GM12872 (cell line): ENCODE data around the gene CHERP.

Experiments used
- TF ChIP-seq, protein P1 (sequence below): IDR thresholded peaks from 3 replicates; pipeline ENCODE4 v1.5.1; 2011; ENCODE audit warnings: low read depth, mild to moderate bottlenecking, low read length, moderate library complexity; ENCODE audit not compliant: insufficient read depth

The CHERP gene

DNA sequence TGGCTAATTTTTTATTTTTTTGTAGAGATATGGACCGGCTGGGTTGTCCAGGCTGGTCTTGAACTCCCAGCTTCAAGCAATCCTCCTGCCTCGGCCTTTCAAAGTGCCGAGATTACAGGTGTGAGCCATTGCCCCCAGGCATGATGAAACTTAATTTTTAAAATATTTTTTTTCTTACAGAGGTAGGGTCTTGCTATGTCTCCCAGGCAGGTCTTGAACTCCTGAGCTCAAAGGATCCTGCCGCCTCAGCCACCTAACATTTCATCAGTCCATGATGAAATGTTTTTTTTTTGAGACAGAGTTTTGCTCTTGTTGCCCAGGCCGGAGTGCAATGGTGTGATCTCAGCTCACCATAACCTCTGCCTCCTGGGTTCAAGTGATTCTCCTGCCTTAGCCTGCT is 33.7 kb downstream of the CHERP start:
- TF ChIP-seq, protein P1, sequence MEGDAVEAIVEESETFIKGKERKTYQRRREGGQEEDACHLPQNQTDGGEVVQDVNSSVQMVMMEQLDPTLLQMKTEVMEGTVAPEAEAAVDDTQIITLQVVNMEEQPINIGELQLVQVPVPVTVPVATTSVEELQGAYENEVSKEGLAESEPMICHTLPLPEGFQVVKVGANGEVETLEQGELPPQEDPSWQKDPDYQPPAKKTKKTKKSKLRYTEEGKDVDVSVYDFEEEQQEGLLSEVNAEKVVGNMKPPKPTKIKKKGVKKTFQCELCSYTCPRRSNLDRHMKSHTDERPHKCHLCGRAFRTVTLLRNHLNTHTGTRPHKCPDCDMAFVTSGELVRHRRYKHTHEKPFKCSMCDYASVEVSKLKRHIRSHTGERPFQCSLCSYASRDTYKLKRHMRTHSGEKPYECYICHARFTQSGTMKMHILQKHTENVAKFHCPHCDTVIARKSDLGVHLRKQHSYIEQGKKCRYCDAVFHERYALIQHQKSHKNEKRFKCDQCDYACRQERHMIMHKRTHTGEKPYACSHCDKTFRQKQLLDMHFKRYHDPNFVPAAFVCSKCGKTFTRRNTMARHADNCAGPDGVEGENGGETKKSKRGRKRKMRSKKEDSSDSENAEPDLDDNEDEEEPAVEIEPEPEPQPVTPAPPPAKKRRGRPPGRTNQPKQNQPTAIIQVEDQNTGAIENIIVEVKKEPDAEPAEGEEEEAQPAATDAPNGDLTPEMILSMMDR = no peak

- TF ChIP-seq, protein P1 = no peak
Observed at GRCh38 chr19:16506961-16507360, 35.3 kb downstream of the CHERP start.

DNA sequence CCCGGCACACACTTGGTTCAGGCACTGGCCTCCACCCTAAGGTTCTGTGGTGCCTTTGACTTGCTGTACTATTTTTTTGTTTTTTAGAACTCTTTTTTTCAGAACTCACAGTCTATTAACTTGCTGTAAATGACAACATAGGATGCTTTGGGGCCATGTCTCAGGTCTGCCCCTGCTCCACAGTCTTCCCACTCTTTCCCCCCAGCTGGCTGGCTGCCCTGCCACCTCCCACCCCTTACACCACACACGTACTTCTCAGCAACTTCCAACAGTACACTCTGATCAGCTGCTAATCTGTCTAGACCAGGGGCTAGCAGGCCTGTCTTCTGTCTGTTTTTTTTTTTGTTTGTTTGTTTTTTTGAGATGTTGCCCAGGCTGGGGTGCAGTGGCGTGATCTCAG is 38.0 kb downstream of the CHERP start:
- TF ChIP-seq, protein P1 = no peak

- TF ChIP-seq, protein P1 = no peak
Observed at GRCh38 chr19:16497837-16498236, 44.4 kb downstream of the CHERP start.

DNA sequence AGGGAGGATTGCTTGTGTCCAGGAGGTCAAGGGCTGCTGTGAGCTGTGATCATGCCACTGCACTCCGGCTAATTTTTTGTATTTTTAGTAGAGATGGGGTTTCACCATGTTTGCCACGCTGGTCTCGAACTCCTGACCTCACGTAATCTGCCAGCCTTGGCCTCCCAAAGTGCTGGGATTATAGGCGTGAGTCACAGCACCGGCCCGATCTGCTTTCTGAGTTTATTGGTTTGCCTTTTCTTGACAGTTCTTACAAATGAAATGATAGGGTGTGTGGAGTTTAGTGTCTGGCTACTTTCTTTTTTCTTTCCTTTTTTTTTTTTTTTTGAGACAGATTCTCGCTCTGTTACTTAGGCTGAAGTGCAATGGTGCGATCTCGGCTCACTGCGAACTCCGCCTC is 45.2 kb downstream of the CHERP start:
- TF ChIP-seq, protein P1 = no peak

GRCh38 chr19:16496613-16496983 is 45.6 kb downstream of the CHERP start:
- TF ChIP-seq, protein P1 = no peak

GRCh38 chr19:16495982-16496612 is 46.1 kb downstream of the CHERP start, which contains the start of the genes C19orf44 and CALR3:
TSS of gene C19orf44 (plus strand) at chr19:16496394. CDS start at chr19:16500793, 4,399 bp downstream.
TSS of gene CALR3 (minus strand) at chr19:16496167. CDS start at chr19:16496129, 38 bp downstream.
- TF ChIP-seq, protein P1 = no peak

DNA sequence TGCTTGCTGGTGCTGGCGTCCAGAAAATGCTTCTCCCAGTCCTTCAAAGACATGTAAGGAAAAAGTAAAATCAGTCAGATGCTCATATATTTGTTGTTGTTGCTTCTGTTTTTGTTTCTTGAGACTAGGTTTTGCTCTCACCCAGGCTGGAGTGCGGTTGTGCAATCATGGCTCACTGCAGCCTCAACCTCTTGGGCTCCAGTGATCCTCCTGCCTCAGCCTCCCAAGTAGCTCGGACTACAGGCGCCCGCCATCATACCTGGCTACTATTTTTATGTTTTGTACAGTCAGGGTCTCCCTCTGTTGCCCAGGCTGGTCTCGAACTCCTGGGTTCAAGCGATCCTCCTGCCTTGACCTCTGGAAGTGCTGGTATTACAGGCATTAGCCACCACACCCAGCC is 59.5 kb downstream of the CHERP start:
- TF ChIP-seq, protein P1 = no peak
